Calu3 (cell line): ENCODE data around the gene IQCN. TPM values are rescaled to one million over a fixed set of nuclear protein-coding genes. Genes with fewer than 3 reads are reported as not detected.

Source experiments
- BruUV-seq: library from RNA; stranded (reverse); fragments of 400-500 nt; replicated peaks from 2 replicates; lab custom pipeline; 2021; lab: Mats Ljungman, UMichigan
- CTCF ChIA-PET: fragments of 300-600 bp; sonication (Branson Sonifier 250); formaldehyde crosslinking; loops from one replicate; lab custom pipeline; 2022; ENCODE audit warnings: antibody characterized with exemption; lab: Charles Lee
- DNase-seq: peaks from one replicate; pipeline ENCODE4 v3.0.0; 2022
- H3K27ac Mint-ChIP-seq: one replicate; pipeline ENCODE4 v1.8.0; 2022; ENCODE audit warnings: mixed read lengths; ENCODE audit not compliant: unreplicated experiment
- H3K27me3 Mint-ChIP-seq: one replicate; pipeline ENCODE4 v1.8.0; 2022; ENCODE audit warnings: mixed read lengths; ENCODE audit not compliant: unreplicated experiment
- H3K36me3 Mint-ChIP-seq: one replicate; pipeline ENCODE4 v1.8.0; 2022; ENCODE audit warnings: mild to moderate bottlenecking, moderate library complexity, mixed read lengths; ENCODE audit not compliant: insufficient read depth, unreplicated experiment
- H3K4me1 Mint-ChIP-seq: one replicate; pipeline ENCODE4 v1.8.0; 2022; ENCODE audit warnings: mild to moderate bottlenecking, low read depth, mixed read lengths; ENCODE audit not compliant: unreplicated experiment
- H3K4me3 Mint-ChIP-seq: one replicate; pipeline ENCODE4 v1.8.0; 2022; ENCODE audit warnings: mild to moderate bottlenecking, low read depth, moderate library complexity, mixed read lengths; ENCODE audit not compliant: unreplicated experiment
- H3K9me3 Mint-ChIP-seq: one replicate; pipeline ENCODE4 v1.8.0; 2022; ENCODE audit warnings: low read depth, mixed read lengths; ENCODE audit not compliant: unreplicated experiment
- intact Hi-C: fragments of 100-400 bp; cut with micrococcal nuclease; formaldehyde crosslinking; loops from one replicate; pipeline ENCODE4 v1.10.0; 2022; ENCODE audit not compliant: unreplicated experiment
- total RNA-seq: library from RNA; stranded (reverse); gene quantifications from 2 replicates; pipeline ENCODE4 v1.2.3, GENCODE V29; 2022
- TF ChIP-seq, protein P1 (sequence below): fragments of 200-600 bp; IDR thresholded peaks from one replicate; pipeline ENCODE4 v1.8.0; 2022; ENCODE audit warnings: antibody characterized with exemption; ENCODE audit not compliant: unreplicated experiment

The IQCN gene
- total RNA-seq, 1 experiment from 2014 or later = 1.6 TPM

DNA sequence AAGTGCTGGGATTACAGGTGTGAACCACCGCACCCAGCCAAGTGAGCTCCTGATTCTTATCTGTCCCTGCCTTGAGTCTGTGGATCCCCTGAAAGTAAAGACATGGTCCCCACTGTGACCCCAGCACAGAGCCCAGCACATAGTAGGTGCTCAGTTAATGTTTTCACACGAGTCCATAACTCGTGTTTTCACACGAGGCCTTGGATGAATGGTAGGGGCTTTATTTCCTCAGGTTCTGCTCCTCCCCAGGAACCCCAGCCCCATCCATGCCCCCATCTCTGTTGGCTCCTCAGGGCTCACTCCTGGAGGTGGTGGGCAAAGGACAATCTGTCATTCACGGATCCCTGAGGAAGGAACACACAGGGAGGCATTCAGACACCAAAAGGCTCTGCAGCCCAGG, 24.4 kb downstream of the IQCN start:
- H3K27me3 Mint-ChIP-seq = no peaks in the 10 kb centered on the region
- H3K9me3 Mint-ChIP-seq = no peaks in the 10 kb centered on the region
- CTCF ChIA-PET = interaction anchor here (0.6 to 0.7 kb wide), 2 partner anchors 15 to 139 kb away, joined by 3 to 4 read pairs; no protein-coding TSS in a partner anchor
- H3K4me1 Mint-ChIP-seq = peaks cover 14% of the 10 kb centered on the region
- TF ChIP-seq, protein P1, sequence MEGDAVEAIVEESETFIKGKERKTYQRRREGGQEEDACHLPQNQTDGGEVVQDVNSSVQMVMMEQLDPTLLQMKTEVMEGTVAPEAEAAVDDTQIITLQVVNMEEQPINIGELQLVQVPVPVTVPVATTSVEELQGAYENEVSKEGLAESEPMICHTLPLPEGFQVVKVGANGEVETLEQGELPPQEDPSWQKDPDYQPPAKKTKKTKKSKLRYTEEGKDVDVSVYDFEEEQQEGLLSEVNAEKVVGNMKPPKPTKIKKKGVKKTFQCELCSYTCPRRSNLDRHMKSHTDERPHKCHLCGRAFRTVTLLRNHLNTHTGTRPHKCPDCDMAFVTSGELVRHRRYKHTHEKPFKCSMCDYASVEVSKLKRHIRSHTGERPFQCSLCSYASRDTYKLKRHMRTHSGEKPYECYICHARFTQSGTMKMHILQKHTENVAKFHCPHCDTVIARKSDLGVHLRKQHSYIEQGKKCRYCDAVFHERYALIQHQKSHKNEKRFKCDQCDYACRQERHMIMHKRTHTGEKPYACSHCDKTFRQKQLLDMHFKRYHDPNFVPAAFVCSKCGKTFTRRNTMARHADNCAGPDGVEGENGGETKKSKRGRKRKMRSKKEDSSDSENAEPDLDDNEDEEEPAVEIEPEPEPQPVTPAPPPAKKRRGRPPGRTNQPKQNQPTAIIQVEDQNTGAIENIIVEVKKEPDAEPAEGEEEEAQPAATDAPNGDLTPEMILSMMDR = no peak
- no peak overlapping the region for H3K4me3 Mint-ChIP-seq
- intact Hi-C loops = loop anchor here (5.0 kb wide), 2 partner anchors 43 to 243 kb away; partner anchors contain the start of gene ARRDC2
- H3K36me3 Mint-ChIP-seq = no peaks in the 10 kb centered on the region
- H3K27ac Mint-ChIP-seq = no peak overlapping the region
- BruUV-seq = no TSS peak
- DNase-seq = no peak

DNA sequence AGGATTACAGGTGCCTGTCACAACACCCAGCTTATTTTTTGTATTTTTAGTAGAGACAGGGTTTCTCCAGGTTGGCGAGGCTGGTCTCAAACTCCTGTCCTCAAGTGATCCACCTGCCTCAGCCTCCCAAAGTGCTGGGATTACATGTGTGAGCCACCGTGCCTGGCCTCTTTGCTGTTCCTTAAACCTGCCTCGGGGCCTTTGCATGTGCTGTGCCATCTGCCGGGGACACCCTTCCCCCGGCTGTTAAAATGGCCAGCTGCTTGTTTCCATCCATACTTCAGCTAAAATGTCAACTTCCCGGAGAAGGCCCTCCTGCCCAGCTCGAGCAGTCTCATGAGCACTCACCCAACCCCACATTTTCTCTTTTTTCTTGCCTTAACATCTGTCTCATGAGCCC, 29.0 kb downstream of the IQCN start:
- H3K27ac Mint-ChIP-seq = no peak overlapping the region
- no peaks in the 10 kb centered on the region for H3K36me3 Mint-ChIP-seq
- no peak for DNase-seq
- no peak overlapping the region for H3K4me3 Mint-ChIP-seq
- intact Hi-C loops = no loop called here
- no peaks in the 10 kb centered on the region for H3K9me3 Mint-ChIP-seq
- no peaks in the 10 kb centered on the region for H3K4me1 Mint-ChIP-seq
- BruUV-seq = no TSS peak
- peaks cover 21% of the 10 kb centered on the region for H3K27me3 Mint-ChIP-seq
- TF ChIP-seq, protein P1 = no peak
- CTCF ChIA-PET = interaction anchor here (0.7 kb wide), 1 partner anchor 157 kb away, joined by 4 read pairs; no protein-coding TSS in a partner anchor

DNA sequence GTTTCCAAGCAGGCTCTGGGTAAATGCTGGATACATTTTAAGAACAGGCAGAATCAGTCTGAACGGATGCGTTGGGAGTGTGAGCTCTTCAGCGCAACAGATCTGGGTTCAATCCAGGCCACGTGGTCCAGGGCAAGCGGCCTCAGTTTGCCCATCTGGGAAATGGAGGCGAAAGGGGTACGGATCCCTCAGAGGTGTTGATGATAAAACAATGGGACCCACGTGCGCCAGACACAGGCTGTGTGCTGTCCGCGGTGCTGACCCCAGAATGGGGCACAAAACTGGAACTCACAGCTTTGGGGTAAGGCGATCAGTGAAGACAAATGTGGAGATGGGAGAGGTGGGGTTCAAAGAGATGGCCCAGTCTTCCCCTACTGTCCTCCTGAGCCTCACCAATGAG, 34.9 kb downstream of the IQCN start:
- TF ChIP-seq, protein P1 = no peak
- CTCF ChIA-PET = no interaction called here
- H3K27me3 Mint-ChIP-seq = peaks cover 48% of the 10 kb centered on the region
- no TSS peak for BruUV-seq
- H3K27ac Mint-ChIP-seq = no peak overlapping the region
- H3K4me1 Mint-ChIP-seq = no peaks in the 10 kb centered on the region
- intact Hi-C loops = no loop called here
- H3K36me3 Mint-ChIP-seq = no peaks in the 10 kb centered on the region
- H3K4me3 Mint-ChIP-seq = no peak overlapping the region
- no peaks in the 10 kb centered on the region for H3K9me3 Mint-ChIP-seq
- no peak for DNase-seq

DNA sequence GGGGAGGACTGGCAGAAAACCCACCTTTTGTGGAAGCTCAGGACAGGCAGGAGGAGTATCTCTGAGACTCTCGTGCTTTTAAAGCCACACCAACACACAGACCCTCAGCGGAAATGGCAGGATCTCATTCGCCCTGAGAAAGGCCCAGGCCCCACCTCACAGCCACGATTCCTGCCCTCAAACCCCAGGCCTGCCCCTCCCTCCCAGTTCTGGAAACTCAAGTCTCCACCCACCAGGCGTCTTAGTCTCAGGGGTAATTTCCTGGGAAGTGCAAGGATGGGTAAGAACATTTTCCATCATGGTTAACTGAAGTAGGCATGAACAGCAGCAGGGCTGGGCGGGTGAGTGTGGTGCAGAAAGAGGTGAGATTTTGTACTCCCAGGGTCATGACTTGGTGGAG, 40.1 kb downstream of the IQCN start:
- peaks cover 65% of the 10 kb centered on the region for H3K27me3 Mint-ChIP-seq
- intact Hi-C loops = no loop called here
- no TSS peak for BruUV-seq
- no peak overlapping the region for H3K4me3 Mint-ChIP-seq
- TF ChIP-seq, protein P1 = no peak
- CTCF ChIA-PET = no interaction called here
- H3K36me3 Mint-ChIP-seq = peaks cover 14% of the 10 kb centered on the region
- DNase-seq = no peak
- H3K4me1 Mint-ChIP-seq = peaks cover 14% of the 10 kb centered on the region
- H3K9me3 Mint-ChIP-seq = no peaks in the 10 kb centered on the region
- no peak overlapping the region for H3K27ac Mint-ChIP-seq
